GM21423 (cell line): ENCODE results near the gene ADAM11.

Source experiments
- ATAC-seq: cut with Tn5 transposase; IDR thresholded peaks from one replicate; pipeline ENCODE4 v1.9.1; 2021; ENCODE audit warnings: mild to moderate bottlenecking, moderate library complexity; ENCODE audit not compliant: unreplicated experiment

ADAM11 gene

GRCh38 chr17:44757045-44757917 is 1.5 kb upstream of the ADAM11 start:
- no peak for ATAC-seq

DNA sequence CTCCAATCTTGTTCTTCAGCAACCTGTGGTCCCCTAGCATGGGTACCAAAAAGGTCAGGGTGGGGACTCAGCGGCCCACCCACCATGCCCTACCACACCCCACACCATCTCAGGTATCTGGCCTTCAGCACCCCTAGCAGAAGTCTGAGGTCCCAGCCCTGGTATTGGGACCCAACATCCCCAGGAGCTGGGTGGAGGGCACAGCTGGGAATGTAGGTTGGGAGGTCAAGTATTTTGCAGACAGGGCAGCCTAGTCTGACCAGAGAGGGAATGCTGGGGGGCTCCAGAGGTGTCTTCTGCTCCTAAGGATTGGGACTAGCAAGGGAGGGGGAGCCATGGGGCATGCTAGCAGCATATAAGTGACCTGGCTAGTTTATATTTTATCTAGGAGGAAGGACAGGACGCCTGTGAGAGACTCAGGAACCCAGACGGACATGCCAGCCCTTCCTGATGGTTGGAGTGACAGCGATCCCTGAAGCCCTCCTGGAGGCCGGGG is 822 bp upstream of the ADAM11 start:
- ATAC-seq = no peak

- no peak for ATAC-seq
Measured at GRCh38 chr17:44759086-44759915, 513 bp downstream of the ADAM11 start.

GRCh38 chr17:44759916-44760243 is 1.1 kb downstream of the ADAM11 start:
- ATAC-seq = no peak

DNA sequence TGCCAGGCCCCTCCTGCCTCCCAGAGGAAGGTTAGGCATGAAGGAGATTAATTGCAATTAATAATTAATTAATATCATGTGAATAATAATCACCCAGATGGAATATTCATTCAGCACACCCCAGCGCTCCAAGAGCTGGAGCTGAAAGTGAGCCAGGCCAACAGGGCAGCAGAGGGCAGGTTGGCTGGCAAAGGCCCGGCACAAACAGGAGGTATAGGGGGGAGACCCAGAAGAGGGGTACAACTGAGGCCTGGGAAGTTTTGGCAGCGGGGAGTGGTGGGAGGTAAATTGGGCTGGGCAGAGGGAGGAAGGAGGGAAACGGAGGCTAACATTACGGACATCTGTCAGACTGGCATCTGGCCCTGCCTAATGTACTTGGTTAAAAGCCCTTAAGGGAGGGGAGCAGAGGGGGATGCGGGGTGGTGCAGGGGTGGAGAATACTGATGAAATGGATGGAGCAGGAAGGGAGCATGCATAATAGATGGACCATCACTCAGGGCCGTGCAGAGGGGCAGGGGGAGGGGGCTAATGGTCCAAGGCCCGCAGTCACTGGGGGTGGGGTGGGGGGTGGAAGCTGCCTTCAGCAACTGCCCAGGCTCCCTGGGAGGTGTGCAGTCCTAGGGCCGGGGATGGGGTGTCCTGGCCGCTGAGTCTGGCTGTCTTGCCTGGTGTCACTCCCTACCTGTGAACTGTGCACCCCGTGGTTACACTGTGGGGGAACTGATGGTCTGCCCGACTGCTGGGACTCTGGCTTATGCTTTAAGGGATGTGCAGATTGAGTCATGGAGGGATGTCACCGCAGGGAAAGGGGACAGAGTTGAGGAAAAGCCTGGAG is 1.9 kb downstream of the ADAM11 start:
- no peak for ATAC-seq

- ATAC-seq = no peak
Measured at GRCh38 chr17:44761932-44762810, 3.4 kb downstream of the ADAM11 start.

- no peak for ATAC-seq
Measured at GRCh38 chr17:44763170-44763569, 4.4 kb downstream of the ADAM11 start.

- ATAC-seq = no peak
Measured at GRCh38 chr17:44765965-44766364, 7.2 kb downstream of the ADAM11 start.

DNA sequence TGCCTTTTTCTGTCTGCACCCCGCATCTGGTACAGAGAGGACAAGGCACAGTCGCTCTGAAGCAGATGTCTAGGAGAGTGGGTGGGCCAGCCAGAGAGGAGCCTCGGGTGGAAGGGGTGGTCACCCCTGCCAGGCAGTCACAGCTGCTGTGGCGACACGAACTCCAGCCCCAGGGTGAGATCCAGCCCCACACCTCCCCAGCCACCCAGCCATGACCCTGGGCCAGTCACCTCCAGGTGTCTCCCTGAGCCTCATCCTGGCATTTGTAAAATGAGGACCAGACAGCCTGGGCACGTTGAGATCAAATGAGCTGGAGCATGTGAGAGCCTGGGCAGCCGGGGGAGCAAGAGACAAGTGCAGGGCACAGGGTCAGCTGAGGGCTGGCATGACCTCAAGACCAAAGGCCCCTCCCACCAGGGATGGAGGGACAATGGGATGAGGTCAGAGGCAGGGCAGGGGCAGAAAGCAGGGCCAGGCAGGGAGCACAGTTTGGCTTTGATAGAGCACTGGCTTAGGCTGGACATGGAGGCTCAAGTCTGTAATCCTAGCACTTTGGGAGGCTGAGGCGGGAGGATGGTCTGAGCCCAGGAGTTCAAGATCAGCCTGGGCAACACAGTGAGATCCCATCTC is 7.7 kb downstream of the ADAM11 start:
- no peak for ATAC-seq

- no peak for ATAC-seq
Measured at GRCh38 chr17:44767493-44767892, 8.7 kb downstream of the ADAM11 start.

DNA sequence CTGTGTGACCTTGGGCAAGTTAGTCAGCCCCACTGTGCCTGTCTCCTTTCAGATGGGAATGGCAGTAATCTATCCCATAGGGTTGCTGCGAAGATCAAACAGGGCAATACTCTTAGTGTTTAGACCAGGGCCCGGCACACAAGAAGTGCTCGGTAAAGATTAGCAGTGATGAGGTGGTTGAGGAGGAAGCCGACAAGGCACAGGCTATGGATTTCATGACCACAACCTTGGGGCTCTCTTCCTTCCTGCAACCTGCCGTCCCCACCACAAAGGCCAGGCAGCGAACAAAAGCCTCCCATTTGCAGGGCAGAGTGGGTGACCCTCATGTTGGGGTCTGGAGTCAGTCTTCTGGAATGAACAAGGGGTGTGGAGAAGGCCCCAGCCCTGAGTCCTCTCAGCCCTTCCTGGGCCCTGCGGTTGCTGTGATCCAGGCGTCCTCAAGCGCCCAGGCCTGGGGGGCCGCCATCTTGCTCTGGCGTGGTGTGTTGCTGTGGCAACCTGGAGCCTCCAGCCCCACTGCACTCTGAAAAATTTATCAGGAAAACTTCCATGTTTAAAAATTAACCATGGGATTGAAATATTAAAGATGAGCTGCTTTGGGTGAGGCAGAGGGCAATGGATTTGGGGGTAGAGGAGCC is 9.8 kb downstream of the ADAM11 start:
- ATAC-seq = no peak

- no peak for ATAC-seq
Measured at GRCh38 chr17:44769230-44769629, 10.4 kb downstream of the ADAM11 start.

DNA sequence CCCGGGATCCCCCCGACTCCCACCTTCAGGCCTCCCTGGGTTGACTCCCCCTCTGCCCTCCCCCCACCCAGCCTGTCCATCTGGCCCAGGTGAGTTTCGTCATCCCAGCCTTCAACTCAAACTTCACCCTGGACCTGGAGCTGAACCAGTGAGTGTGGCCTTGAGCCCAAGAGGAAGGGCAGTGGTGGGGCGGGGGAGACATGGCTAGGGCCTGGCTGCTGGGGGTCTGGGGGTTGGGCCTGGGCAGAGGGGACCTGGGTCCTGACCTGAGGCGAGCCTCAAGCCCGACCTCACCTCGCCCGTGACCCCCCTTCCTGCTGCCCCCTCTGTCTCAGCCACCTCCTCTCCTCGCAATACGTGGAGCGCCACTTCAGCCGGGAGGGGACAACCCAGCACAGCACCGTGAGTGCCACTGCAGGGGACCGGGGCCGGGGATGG is 10.9 kb downstream of the ADAM11 start:
- no peak for ATAC-seq

DNA sequence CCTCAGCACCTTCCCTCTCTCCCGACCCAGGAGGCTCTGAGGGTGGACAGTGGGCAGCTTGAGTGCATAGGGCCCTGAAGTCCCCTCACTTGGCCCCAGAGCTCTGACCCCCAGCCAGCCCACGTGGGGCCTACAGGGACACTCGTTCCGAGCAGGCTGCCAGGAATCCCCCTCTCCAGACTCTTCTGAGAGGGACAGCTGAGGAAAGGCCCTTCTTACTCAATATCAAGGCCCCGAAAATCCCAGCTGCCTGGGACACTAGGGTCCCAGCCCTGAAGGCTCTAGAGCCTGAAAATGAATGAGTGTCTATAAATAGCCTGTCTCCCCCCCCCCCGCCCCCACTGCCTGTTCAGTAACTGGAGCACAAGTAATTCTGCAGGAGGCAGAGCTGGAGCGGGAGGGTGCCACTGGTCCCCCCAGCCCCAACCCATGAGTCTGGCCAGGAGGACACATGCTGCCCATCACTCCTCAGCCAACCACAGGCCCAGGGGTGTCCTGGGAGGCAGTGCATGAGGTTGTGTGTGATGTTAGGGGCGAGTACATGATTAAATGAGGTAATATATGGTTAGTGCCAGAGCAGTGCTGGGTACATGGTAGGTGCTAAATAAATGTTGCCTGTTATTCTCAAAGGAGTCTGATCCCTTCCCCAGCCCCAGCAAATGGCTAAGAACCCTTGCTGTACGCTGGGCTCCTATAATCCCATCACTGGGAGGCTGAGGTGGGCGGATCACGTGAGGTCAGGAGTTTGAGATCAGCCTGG is 11.6 kb downstream of the ADAM11 start:
- ATAC-seq = no peak

DNA sequence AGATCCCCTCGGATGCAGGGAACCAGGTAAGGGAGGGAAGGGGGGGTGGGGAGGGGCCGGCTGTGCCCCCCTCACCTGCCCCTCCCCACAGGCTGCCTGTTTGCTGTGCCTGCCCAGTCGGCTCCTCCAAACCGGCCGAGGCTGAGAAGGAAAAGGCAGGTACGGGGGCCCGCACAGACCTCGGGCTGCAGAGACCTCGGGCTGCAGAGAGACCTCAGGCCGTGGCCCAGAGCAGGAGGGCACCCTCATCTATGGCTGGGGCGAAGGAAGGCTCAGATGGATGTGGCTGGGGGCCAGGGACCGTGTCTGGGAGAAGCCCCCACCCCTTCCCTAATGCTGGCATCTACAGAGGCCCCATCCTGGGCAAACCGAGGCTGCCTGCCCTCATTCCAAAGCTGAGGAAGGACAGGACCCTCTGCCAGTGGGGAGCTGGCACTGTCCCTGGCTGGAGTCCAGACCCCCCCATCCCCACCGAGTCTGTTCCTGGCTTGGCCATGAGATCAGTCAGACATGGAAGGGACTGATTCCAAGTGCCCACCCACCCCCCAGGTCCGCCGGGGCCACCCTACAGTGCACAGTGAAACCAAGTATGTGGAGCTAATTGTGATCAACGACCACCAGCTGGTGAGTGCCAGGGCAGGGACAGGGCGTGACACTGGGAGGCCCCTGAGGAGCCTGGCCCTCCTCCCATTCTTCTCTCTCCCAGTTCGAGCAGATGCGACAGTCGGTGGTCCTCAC is 13.7 kb downstream of the ADAM11 start:
- ATAC-seq = no peak

GRCh38 chr17:44773140-44773539 is 14.4 kb downstream of the ADAM11 start:
- no peak for ATAC-seq

DNA sequence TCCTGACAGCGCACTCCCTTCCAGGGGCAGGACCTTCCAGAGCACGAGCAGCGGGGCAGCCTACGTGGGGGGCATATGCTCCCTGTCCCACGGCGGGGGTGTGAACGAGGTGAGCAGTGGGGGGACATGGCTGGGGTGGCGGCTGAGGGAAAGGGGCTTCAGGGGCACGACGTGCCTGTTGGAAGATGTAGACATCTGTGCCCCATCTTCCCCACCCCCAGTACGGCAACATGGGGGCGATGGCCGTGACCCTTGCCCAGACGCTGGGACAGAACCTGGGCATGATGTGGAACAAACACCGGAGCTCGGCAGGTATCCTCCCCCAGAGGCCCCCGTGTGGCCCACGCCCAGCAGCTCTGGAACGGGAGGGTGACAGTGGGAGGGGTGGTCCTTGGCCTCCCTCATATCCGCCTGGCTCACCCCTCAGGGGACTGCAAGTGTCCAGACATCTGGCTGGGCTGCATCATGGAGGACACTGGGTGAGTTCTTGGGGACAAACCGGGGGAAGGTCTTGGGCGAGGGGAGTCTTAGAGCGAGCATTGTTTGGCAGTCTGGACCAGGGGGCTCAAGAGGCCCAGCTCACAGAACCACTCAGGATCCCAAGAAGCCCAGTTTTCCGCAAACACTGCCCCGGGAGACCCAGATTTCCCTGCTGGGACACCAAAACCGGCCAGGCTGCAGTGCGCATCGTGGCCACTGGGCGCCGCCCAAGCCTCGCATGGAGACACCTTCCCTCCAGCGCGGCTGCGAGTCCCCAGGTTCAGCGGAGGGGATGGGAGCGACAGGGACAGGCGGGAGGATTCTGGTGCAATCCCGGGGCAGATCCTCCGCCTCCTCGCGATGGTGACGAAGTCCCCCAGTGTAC is 15.7 kb downstream of the ADAM11 start:
- ATAC-seq = no peak
